Astrocyte (in vitro differentiated cells and primary cell): ENCODE results near the gene FAM227B. TPM values are rescaled to one million over a fixed set of nuclear protein-coding genes. Genes with fewer than 3 reads are reported as not detected.

ENCODE experiments used
- DNase-seq: peaks from one replicate; pipeline ENCODE4 v3.0.0-alpha.2; 2010; ENCODE audit warnings: low read depth
- FAIRE-seq: peaks from 2 replicates; lab custom pipeline; 2011; peaks lifted over from hg19 to GRCh38; lab: Jason Lieb, UNC
- H2AFZ ChIP-seq: 2 replicates; pipeline ENCODE4 v1.6.0; 2012; ENCODE audit warnings: low read depth, low read length, inconsistent platforms
- H3K27ac ChIP-seq: 2 replicates; pipeline ENCODE4 v1.5.1; 2011; ENCODE audit warnings: low read depth, low read length, inconsistent platforms
- H3K27me3 ChIP-seq: 2 replicates; pipeline ENCODE4 v1.6.0; 2011; ENCODE audit warnings: low read length, inconsistent platforms; ENCODE audit not compliant: insufficient read depth
- H3K36me3 ChIP-seq: 2 replicates; pipeline ENCODE4 v1.5.1; 2011; ENCODE audit warnings: low read length, inconsistent platforms; ENCODE audit not compliant: insufficient read depth
- H3K4me1 ChIP-seq: 2 replicates; pipeline ENCODE4 v1.5.1; 2011; ENCODE audit warnings: low read length, inconsistent platforms; ENCODE audit not compliant: insufficient read depth
- H3K4me2 ChIP-seq: 2 replicates; pipeline ENCODE4 v1.6.0; 2012; ENCODE audit warnings: low read length, inconsistent platforms
- H3K4me3 ChIP-seq: 2 replicates; pipeline ENCODE4 v1.5.1; 2011; ENCODE audit warnings: low read depth, mild to moderate bottlenecking, low read length, inconsistent platforms; ENCODE audit not compliant: insufficient read depth
- H3K79me2 ChIP-seq: 2 replicates; pipeline ENCODE4 v1.6.0; 2012; ENCODE audit warnings: mild to moderate bottlenecking, low read length, inconsistent platforms; ENCODE audit not compliant: insufficient read depth
- H3K9ac ChIP-seq: 2 replicates; pipeline ENCODE4 v1.6.0; 2012; ENCODE audit warnings: mild to moderate bottlenecking, low read length, inconsistent platforms
- H3K9me3 ChIP-seq: 2 replicates; pipeline ENCODE4 v1.5.1; 2012; ENCODE audit warnings: low read depth, mild to moderate bottlenecking, low read length, inconsistent platforms; ENCODE audit not compliant: insufficient read depth
- H4K20me1 ChIP-seq: 2 replicates; pipeline ENCODE4 v1.6.0; 2012; ENCODE audit warnings: low read length, inconsistent platforms; ENCODE audit not compliant: insufficient read depth
- H3K27ac Mint-ChIP-seq: one replicate; pipeline ENCODE4 v1.8.0; 2021; ENCODE audit warnings: mild to moderate bottlenecking, mixed read lengths; ENCODE audit not compliant: unreplicated experiment
- H3K27me3 Mint-ChIP-seq: one replicate; pipeline ENCODE4 v1.8.0; 2021; ENCODE audit warnings: low read depth, mixed read lengths; ENCODE audit not compliant: unreplicated experiment
- H3K36me3 Mint-ChIP-seq: one replicate; pipeline ENCODE4 v1.8.0; 2021; ENCODE audit warnings: low read depth, mixed read lengths; ENCODE audit not compliant: unreplicated experiment
- H3K4me1 Mint-ChIP-seq: one replicate; pipeline ENCODE4 v1.8.0; 2021; ENCODE audit warnings: low read depth, mixed read lengths; ENCODE audit not compliant: unreplicated experiment
- H3K4me3 Mint-ChIP-seq: one replicate; pipeline ENCODE4 v1.8.0; 2021; ENCODE audit warnings: mild to moderate bottlenecking, moderate library complexity, mixed read lengths; ENCODE audit not compliant: unreplicated experiment
- H3K9me3 Mint-ChIP-seq: one replicate; pipeline ENCODE4 v1.8.0; 2021; ENCODE audit warnings: mild to moderate bottlenecking, mixed read lengths; ENCODE audit not compliant: unreplicated experiment
- EZH2 ChIP-seq: IDR thresholded peaks from 2 replicates; pipeline ENCODE4 v1.6.1; 2012; ENCODE audit warnings: mild to moderate bottlenecking, low read length, inconsistent platforms; ENCODE audit not compliant: insufficient read depth
- total RNA-seq: library from RNA; stranded (reverse); gene quantifications from 2 replicates; pipeline ENCODE4 v1.2.1, GENCODE V29; 2021
- TF ChIP-seq, protein P1 (sequence below): IDR thresholded peaks from 2 replicates; pipeline ENCODE4 v1.5.1; 2011; ENCODE audit warnings: low read depth, mild to moderate bottlenecking, inconsistent platforms, low read length, moderate library complexity; ENCODE audit not compliant: insufficient read depth

Gene FAM227B
- total RNA-seq, 1 donor from 2014 or later, result 5.7 TPM

DNA sequence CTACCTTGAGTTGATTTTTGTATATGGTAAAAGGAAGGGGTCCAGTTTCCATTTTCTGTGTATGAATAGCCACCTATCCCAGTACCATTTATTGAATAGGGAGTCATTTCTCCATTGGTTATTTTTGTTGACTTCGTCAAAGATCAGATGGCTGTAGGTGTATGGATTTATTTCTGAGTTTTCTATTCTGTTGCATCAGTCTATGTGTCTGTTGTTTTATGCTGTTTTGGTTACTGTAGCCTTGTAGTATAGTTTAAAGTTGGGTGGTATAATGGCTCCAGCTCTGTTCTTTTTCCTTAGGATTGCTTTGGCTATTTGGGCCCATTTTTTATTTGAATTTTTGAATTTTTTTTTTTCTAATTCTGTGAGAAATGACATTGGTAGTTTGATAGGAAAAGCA, 323.0 kb downstream of the FAM227B start:
- H3K4me3 Mint-ChIP-seq, result no peak overlapping the region
- Histone ChIP-seq H3K4me2 (no peak overlapping the region), H3K79me2 (peaks cover 8% of the 10 kb centered on the region), H3K36me3 (peaks cover 10% of the 10 kb centered on the region), H3K9ac (no peak overlapping the region), H2AFZ (no peak overlapping the region), H3K27ac (no peak overlapping the region), H4K20me1 (peaks cover 45% of the 10 kb centered on the region), H3K4me1 (no peaks in the 10 kb centered on the region), H3K9me3 (no peaks in the 10 kb centered on the region), H3K27me3 (no peaks in the 10 kb centered on the region), H3K4me3 (no peak overlapping the region)
- DNase-seq (no peak), FAIRE-seq (no peak)
- H3K36me3 Mint-ChIP-seq, result peaks cover 18% of the 10 kb centered on the region
- no peaks in the 10 kb centered on the region for H3K9me3 Mint-ChIP-seq
- TF ChIP-seq EZH2, result no peak
- no peak overlapping the region for H3K27ac Mint-ChIP-seq
- no peaks in the 10 kb centered on the region for H3K27me3 Mint-ChIP-seq
- H3K4me1 Mint-ChIP-seq, result no peaks in the 10 kb centered on the region

GRCh38 chr15:49296258-49296657, 324.4 kb downstream of the FAM227B start:
- Mint-ChIP-seq H3K4me3 (no peak overlapping the region), H3K27me3 (no peaks in the 10 kb centered on the region), H3K36me3 (peaks cover 17% of the 10 kb centered on the region), H3K9me3 (no peaks in the 10 kb centered on the region), H3K27ac (no peak overlapping the region), H3K4me1 (no peaks in the 10 kb centered on the region)
- Histone ChIP-seq H3K79me2 (peaks cover 8% of the 10 kb centered on the region), H3K4me2 (no peak overlapping the region), H3K27me3 (no peaks in the 10 kb centered on the region), H3K9ac (no peak overlapping the region), H3K9me3 (no peaks in the 10 kb centered on the region), H3K4me1 (no peaks in the 10 kb centered on the region), H2AFZ (no peak overlapping the region), H3K36me3 (peaks cover 10% of the 10 kb centered on the region), H4K20me1 (peaks cover 40% of the 10 kb centered on the region), H3K4me3 (no peak overlapping the region), H3K27ac (no peak overlapping the region)
- DNase-seq, result no peak
- no peak for FAIRE-seq
- TF ChIP-seq, protein P1, sequence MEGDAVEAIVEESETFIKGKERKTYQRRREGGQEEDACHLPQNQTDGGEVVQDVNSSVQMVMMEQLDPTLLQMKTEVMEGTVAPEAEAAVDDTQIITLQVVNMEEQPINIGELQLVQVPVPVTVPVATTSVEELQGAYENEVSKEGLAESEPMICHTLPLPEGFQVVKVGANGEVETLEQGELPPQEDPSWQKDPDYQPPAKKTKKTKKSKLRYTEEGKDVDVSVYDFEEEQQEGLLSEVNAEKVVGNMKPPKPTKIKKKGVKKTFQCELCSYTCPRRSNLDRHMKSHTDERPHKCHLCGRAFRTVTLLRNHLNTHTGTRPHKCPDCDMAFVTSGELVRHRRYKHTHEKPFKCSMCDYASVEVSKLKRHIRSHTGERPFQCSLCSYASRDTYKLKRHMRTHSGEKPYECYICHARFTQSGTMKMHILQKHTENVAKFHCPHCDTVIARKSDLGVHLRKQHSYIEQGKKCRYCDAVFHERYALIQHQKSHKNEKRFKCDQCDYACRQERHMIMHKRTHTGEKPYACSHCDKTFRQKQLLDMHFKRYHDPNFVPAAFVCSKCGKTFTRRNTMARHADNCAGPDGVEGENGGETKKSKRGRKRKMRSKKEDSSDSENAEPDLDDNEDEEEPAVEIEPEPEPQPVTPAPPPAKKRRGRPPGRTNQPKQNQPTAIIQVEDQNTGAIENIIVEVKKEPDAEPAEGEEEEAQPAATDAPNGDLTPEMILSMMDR, result no peak
- no peak for TF ChIP-seq EZH2

GRCh38 chr15:49293941-49294340, 326.7 kb downstream of the FAM227B start:
- no peak for DNase-seq
- TF ChIP-seq, protein P1, result no peak
- TF ChIP-seq EZH2, result no peak
- H3K27ac Mint-ChIP-seq, result no peak overlapping the region
- peaks cover 25% of the 10 kb centered on the region for H3K36me3 Mint-ChIP-seq
- Histone ChIP-seq H3K4me1 (no peaks in the 10 kb centered on the region), H3K9me3 (no peaks in the 10 kb centered on the region), H3K27ac (no peak overlapping the region), H2AFZ (no peak overlapping the region), H3K4me3 (no peak overlapping the region), H3K27me3 (no peaks in the 10 kb centered on the region), H3K4me2 (no peak overlapping the region), H3K79me2 (no peaks in the 10 kb centered on the region), H3K9ac (no peak overlapping the region), H3K36me3 (peaks cover 10% of the 10 kb centered on the region), H4K20me1 (peaks cover 21% of the 10 kb centered on the region)
- H3K9me3 Mint-ChIP-seq, result no peaks in the 10 kb centered on the region
- no peak overlapping the region for H3K4me3 Mint-ChIP-seq
- no peak for FAIRE-seq
- H3K27me3 Mint-ChIP-seq, result no peaks in the 10 kb centered on the region
- H3K4me1 Mint-ChIP-seq, result no peaks in the 10 kb centered on the region
